OCI-LY7 (cell line): ENCODE measurements around the gene FKBP11. TPM values are rescaled to one million over a fixed set of nuclear protein-coding genes. Genes with fewer than 3 reads are reported as not detected.

Experiments
- BruUV-seq: library from RNA; stranded (reverse); fragments of 400-500 nt; replicated peaks from 2 replicates; lab custom pipeline; 2021; lab: Mats Ljungman, UMichigan
- CTCF ChIA-PET: fragments of 300-600 bp; sonication (Branson Sonifier 250); formaldehyde crosslinking; loops from one replicate; lab custom pipeline; 2022; ENCODE audit warnings: antibody characterized with exemption; ENCODE audit not compliant: unreplicated experiment; lab: Charles Lee
- POLR2A ChIA-PET: fragments of 300-600 bp; sonication (Branson Sonifier 250); formaldehyde crosslinking; loops from one replicate; lab custom pipeline; 2022; ENCODE audit warnings: antibody characterized with exemption; lab: Charles Lee
- DNase-seq: peaks from one replicate; pipeline ENCODE4 v3.0.0-alpha.2; 2015; ENCODE audit warnings: low spot score
- H2AFZ ChIP-seq: fragments of 200-600 bp; sonication (generic), shearing (Covaris generic); 2 replicates; pipeline ENCODE4 v1.6.1; 2014; ENCODE audit warnings: mild to moderate bottlenecking, antibody characterized with exemption, low read length, moderate library complexity
- H3K27ac ChIP-seq: fragments of 200-600 bp; sonication (generic); 2 replicates; pipeline ENCODE4 v1.5.1; 2014; ENCODE audit warnings: mixed run types, low read depth, mild to moderate bottlenecking, moderate library complexity, low read length, inconsistent platforms; ENCODE audit not compliant: poor library complexity, severe bottlenecking
- H3K36me3 ChIP-seq: fragments of 200-600 bp; sonication (generic); 2 replicates; pipeline ENCODE4 v1.6.1; 2014; ENCODE audit warnings: mild to moderate bottlenecking, antibody characterized with exemption, low read length, moderate library complexity, mixed read lengths; ENCODE audit not compliant: insufficient read depth
- H3K4me1 ChIP-seq: fragments of 200-600 bp; sonication (generic); 2 replicates; pipeline ENCODE4 v1.5.1; 2014; ENCODE audit warnings: mild to moderate bottlenecking, low read length; ENCODE audit not compliant: insufficient read depth, poor library complexity, severe bottlenecking
- H3K4me2 ChIP-seq: fragments of 200-600 bp; sonication (generic); 2 replicates; pipeline ENCODE4 v1.6.1; 2014; ENCODE audit warnings: mild to moderate bottlenecking, low read length
- H3K4me3 ChIP-seq: fragments of 200-600 bp; sonication (generic); 2 replicates; pipeline ENCODE4 v1.5.1; 2014; ENCODE audit warnings: mild to moderate bottlenecking, low read depth, low read length; ENCODE audit not compliant: poor library complexity, severe bottlenecking
- H3K79me2 ChIP-seq: fragments of 200-600 bp; sonication (generic); 2 replicates; pipeline ENCODE4 v1.6.1; 2016; ENCODE audit warnings: low read depth, mild to moderate bottlenecking, low read length, moderate library complexity, mixed read lengths; ENCODE audit not compliant: insufficient read depth
- H3K9me2 ChIP-seq: fragments of 200-600 bp; sonication (generic); 2 replicates; pipeline ENCODE4 v1.6.1; 2016; ENCODE audit warnings: mild to moderate bottlenecking, low read length, mixed read lengths; ENCODE audit not compliant: insufficient read depth
- H3K9me3 ChIP-seq: fragments of 200-600 bp; sonication (generic); 2 replicates; pipeline ENCODE4 v1.6.1; 2014; ENCODE audit warnings: mild to moderate bottlenecking, mixed run types, low read length, mixed read lengths
- H4K20me1 ChIP-seq: fragments of 200-600 bp; sonication (generic); 2 replicates; pipeline ENCODE4 v1.6.1; 2014; ENCODE audit warnings: mild to moderate bottlenecking, antibody characterized with exemption, low read length, moderate library complexity, mixed read lengths; ENCODE audit not compliant: insufficient read depth
- EZH2phosphoT487 ChIP-seq: fragments of 200-600 bp; sonication (generic); IDR thresholded peaks from 2 replicates; pipeline ENCODE4 v1.6.1; 2018; ENCODE audit warnings: low read depth, borderline replicate concordance, mild to moderate bottlenecking, mixed run types, antibody characterized with exemption, low read length, moderate library complexity, mixed read lengths
- intact Hi-C: fragments of 100-400 bp; cut with micrococcal nuclease; formaldehyde crosslinking; loops from one replicate; pipeline ENCODE4 v1.10.0; 2022; ENCODE audit not compliant: unreplicated experiment
- total RNA-seq, 2 experiments: library from RNA; depleted of rRNA in 1 of 2; stranded (reverse); fragments of >200 nt in 1 of 2; shearing (Covaris generic) in 1 of 2; gene quantifications; 2 replicates each; pipeline ENCODE4 v1.2.3, GENCODE V29; 2014 to 2022
- TF ChIP-seq, protein P1 (sequence below): fragments of 200-600 bp; sonication (generic); conservative IDR thresholded peaks from 2 replicates; pipeline ENCODE4 v1.5.1; 2014; ENCODE audit warnings: mild to moderate bottlenecking, antibody characterized with exemption, low read length, moderate library complexity, mixed read lengths

Gene FKBP11
- total RNA-seq, 2 experiments from 2014 or later = 18.7 to 66.2 TPM

DNA sequence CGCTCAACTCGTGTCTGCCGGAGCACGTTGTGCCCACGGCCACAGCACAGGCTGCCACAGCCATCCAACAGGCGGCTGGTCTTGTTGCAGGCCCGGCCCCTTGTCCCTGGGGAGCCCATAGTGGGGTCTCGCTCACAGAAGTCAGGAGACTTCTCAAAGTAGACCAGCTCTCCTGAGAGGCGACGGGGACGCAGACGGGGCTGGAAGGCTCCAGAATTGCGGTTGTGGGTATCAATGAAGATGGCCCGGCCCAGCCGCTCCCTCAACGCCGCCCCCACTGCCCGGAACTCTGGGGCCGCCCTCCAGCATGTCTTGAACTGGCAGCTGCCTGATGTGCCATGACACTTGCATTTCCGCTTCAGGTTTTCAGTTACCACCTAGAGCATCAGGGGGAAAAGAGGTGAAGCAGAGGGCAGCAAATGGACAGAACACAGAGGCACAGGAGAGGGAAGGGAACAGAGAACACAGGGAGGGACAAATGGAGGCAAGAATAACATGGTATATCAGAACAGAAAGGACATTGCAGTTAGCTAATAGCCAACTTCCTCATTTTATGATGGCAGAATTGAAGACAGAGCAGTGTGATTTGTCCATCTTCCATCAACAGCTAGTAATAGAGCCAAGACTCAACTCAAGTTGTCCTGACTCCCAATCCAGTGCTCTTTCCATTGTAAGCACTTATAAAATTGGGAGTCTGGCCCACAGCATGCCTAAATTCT is 41.0 kb upstream of the FKBP11 start:
- Histone ChIP-seq H3K9me2 (no peaks in the 10 kb centered on the region), H2AFZ (no peak overlapping the region), H3K36me3 (no peaks in the 10 kb centered on the region), H4K20me1 (no peaks in the 10 kb centered on the region), H3K4me1 (no peaks in the 10 kb centered on the region), H3K4me2 (no peak overlapping the region), H3K27ac (no peak overlapping the region), H3K9me3 (no peaks in the 10 kb centered on the region), H3K4me3 (no peak overlapping the region), H3K79me2 (no peaks in the 10 kb centered on the region)
- ChIA-PET POLR2A (interaction anchor here (0.6 to 0.7 kb wide), 2 partner anchors 9 to 260 kb away, joined by 3 read pairs; partner anchors contain the start of gene ARF3), CTCF (interaction anchor here (0.7 to 1.4 kb wide), 2 partner anchors 9 to 13 kb away, joined by 4 read pairs; partner anchors contain the start of gene ARF3)
- intact Hi-C loops = no loop called here
- no peak for TF ChIP-seq EZH2phosphoT487
- TF ChIP-seq, protein P1, sequence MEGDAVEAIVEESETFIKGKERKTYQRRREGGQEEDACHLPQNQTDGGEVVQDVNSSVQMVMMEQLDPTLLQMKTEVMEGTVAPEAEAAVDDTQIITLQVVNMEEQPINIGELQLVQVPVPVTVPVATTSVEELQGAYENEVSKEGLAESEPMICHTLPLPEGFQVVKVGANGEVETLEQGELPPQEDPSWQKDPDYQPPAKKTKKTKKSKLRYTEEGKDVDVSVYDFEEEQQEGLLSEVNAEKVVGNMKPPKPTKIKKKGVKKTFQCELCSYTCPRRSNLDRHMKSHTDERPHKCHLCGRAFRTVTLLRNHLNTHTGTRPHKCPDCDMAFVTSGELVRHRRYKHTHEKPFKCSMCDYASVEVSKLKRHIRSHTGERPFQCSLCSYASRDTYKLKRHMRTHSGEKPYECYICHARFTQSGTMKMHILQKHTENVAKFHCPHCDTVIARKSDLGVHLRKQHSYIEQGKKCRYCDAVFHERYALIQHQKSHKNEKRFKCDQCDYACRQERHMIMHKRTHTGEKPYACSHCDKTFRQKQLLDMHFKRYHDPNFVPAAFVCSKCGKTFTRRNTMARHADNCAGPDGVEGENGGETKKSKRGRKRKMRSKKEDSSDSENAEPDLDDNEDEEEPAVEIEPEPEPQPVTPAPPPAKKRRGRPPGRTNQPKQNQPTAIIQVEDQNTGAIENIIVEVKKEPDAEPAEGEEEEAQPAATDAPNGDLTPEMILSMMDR = no peak
- no TSS peak for BruUV-seq
- no peak for DNase-seq

DNA sequence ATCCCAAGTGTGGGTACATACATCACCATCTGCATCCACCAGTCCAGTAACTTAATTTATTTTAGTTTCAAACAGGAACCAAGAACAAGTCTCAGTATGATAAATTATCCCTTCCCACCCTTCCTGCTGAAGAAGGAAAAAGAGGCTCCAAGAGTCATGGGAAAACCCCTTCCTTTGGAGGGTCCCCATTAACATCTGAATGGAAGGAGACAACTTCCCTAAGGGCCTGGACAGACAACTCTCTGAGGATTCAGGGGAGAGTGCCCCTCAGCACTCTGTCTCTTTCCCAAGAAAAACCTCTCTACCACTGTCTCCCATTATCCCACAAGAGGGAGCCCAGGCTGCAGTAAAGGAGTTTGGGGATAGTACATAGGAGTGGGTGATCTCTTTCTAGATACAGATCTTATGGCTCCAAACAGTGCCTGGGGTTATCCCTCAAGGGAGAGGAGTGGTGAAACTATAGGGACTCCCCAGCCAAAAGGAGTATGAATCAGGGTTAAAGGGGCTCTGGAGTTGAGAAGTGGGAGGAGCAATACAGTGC is 40.1 kb upstream of the FKBP11 start:
- no peak overlapping the region for H3K4me3 ChIP-seq
- BruUV-seq = no TSS peak
- intact Hi-C loops = no loop called here

More for the DNA sequence above, 40.1 kb upstream of the FKBP11 start:
- Histone ChIP-seq H3K9me3 (no peaks in the 10 kb centered on the region), H3K79me2 (no peaks in the 10 kb centered on the region), H2AFZ (no peak overlapping the region), H3K36me3 (no peaks in the 10 kb centered on the region), H3K9me2 (no peaks in the 10 kb centered on the region), H3K27ac (no peak overlapping the region), H3K4me2 (no peak overlapping the region), H4K20me1 (no peaks in the 10 kb centered on the region), H3K4me1 (no peaks in the 10 kb centered on the region)
- TF ChIP-seq, protein P1 = no peak
- no peak for TF ChIP-seq EZH2phosphoT487
- ChIA-PET POLR2A (no interaction called here), CTCF (no interaction called here)
- no peak for DNase-seq
